ENCODE results near the gene TNFRSF13B.
"Not testable (repeated sequence)": the region's sequence is repeated elsewhere in the genome, so short reads cannot be mapped to it uniquely, and the experiment has no call there.

DNA sequence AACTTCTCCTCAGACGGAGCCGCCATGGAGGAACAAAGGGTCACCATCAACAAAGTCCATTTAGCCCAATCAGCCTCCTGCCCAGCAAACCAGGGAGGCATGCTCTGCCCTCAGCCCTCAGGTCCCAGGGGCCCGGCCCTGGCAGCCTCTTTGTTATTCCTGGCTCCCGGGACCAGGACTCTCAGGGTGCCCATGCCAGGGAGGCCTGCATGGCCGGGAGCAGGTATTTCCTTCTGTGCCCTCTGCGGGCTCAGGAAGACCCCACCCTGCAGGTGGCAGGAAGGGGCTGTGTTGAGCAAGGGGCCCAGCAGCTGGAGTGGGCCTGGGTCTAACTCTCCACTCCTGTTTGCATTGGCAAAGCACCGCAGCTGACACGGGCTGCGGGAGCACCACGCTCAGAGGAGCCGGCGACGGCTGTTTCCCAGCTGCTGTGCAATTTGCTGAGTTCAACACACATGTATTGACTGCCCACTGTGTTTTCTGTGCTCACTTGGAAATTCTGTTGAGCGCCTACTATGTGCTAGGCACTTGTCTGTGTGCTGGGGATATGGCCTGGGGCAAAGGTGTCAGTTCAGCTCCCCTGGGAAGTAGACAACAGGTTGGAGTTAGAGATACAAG is 33.2 kb upstream of the TNFRSF13B start:
- not testable (repeated sequence) for TF ChIP-seq CTCF (conservative IDR thresholded peaks at IDR 0.05; ENCODE audit: low read depth in 2 of 2); EZH2phosphoT487 (IDR thresholded peaks at IDR 0.05; ENCODE audit: unreplicated experiment); STAT1 (IDR thresholded peaks at IDR 0.05; ENCODE audit: unreplicated experiment); POLR2AphosphoS5 (IDR thresholded peaks at IDR 0.05; ENCODE audit: low read depth)
